NAMALWA (cell line): Measurements from ENCODE around the gene PTPRR.

ENCODE experiments used
- DNase-seq: peaks from one replicate; pipeline ENCODE4 v3.0.0-alpha.2; 2015; ENCODE audit warnings: low spot score

The PTPRR gene

DNA sequence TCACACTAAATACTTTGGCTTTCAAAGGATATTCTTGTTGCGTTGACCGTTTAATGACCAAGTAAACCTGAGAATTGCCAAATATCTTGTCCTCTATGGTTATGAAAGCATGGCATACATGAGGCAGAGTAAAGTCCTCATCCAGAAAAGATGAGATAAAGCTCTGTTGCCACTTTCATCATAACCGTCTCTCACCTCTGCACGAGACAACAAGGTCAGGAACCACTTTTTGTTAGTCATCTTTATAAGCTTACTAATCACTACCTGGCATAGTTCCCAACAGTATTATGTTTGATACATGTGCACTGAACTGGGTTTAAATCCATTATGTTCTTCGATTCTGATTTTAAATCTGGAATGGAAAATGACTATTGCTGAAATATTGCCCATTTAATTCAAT is 314.6 kb downstream of the PTPRR start:
- DNase-seq = no peak

DNA sequence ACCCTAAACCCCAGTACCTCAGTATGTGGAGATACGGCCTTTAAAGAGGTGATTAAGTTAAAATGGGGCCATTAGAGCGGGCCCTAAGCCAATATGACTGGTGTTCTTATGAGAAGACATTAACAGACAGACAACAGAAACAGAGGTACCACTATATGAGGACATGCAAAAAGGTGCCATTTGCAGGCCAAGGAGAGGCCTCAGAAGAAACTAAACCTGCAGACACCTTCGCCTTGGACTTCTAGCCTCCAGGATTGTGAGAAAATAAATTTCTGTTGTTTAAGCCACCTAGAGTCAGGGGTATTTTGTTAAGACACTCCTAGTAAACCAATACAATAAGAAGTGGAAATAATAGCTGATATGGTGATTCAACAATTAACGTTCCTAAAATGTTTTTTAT is 315.9 kb downstream of the PTPRR start:
- no peak for DNase-seq

DNA sequence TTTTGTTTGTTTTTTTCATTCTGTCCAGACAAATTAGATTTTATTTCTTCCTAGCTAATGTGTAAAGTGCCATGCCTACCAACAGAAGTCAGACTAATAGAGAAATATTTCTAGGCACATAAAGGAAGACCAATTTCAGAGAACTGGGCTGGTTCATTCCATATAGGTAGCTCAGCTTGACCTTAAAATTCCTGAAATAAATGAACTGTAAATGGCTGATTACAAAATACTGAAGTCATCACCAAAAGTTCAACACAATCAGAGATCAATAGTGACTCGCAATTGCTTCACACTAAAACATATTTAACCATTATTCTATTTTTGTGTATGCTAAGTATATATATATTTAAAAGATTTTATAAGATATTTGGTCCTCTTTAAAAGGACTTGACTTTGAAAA is 317.5 kb downstream of the PTPRR start:
- DNase-seq = no peak

DNA sequence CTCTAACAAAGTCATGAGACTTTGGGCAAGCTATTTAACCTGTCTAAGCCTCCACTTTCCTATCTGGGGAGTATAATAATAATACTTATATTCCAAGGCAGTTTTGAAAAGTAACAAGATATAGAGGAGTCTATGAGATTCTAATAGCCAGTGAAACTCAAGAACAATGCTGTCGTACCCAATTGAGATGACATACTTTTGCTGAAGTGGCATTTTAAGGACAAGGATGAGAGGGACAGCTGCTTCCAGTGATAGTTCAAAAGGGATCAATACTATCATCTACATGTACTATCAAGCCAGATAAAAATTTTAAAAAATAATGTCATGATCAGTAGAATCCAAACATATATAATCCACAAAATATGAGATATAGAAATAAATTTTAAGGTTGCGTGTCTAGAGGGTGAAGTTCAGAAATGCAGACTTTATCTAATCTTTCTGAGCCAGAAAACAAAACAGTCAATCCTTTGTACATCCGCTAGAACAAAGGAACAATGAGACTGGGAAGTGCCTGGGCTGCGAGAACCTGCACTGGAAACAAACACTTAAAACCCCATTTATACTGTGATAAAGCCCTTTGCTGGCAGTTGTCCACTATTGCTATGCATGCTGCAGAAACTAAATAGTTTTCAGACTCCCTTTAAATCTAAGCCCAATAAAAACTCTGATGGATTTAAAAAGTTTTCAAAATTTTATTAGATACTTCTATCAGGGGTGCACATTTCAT is 321.9 kb downstream of the PTPRR start:
- no peak for DNase-seq

DNA sequence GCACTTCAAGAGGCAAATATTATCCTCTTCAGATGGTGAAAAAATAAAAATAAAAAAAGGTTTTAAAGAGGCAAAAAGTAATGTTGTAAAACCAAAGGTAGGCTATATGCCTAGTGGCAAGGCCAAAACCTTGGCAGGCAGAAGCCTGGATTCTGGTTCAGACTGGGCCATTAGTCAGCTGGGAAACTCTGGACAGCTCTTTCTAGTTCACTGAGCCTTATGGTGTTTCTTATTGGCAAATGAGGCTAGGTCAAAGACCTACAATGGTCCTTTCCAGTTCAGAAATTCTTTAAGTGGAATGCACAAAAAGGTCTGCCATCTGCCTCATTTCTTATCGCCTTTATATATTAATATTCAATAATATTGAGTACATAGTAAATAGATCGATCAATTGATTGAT is 327.9 kb downstream of the PTPRR start:
- no peak for DNase-seq

DNA sequence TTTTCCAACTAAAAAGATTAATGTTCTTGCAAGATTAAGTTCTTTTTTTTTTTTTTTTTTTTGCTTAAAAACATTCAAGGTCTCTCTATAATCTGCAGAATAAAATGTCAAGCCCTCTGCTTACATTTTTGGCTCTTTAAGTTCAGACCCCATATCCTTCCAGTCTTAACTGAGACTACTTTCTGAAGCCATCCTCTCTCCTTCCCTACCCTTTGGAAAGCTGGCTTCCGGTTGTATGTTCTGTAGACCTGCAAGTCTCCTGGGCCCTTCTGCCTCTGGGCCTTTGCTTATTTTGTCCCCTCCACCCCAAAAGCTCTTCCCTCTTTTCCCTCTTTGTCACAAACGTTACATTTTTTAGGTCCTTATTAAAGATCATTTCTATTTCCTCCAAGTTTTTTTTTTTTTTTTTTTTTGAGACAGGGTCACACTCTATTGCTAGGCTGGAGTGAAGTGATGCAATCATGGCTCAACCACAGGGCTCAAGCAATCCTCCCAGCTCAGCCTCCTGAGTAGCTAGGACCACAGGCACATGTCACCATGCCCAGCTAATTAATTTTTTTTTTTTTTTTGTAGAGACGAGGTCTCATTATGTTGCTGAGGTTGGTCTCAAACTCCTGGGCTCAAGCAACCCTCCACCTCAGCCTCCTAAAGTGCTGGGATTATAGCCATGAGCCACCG is 329.9 kb downstream of the PTPRR start:
- no peak for DNase-seq

DNA sequence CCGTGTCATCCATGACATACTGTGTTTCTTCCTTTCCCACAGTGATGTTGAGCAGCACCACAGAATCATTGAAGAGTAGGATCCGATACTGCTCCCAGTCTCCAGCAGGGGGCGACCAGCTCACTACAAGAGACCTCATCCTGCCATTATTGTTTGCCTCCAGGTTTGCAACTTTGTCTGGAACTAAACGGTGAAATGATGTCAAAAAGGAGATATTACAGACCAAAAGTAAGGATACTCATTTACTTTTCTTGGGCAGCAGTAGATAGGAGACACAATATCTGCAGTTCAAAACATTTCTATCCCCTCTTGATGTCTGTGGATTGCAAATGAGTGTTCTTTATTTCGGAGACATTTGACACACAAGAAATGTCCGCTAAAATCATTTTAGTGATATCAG is 330.5 kb downstream of the PTPRR start:
- peak; percentile 73 for DNase-seq
